ENCODE data around the gene SMYD3.

GRCh38 chr1:245862812-245863540, 644.1 kb downstream of the SMYD3 start:
- TF ChIP-seq POLR2A (IDR thresholded peaks at IDR 0.05) (no peak), CTCF (IDR thresholded peaks at IDR 0.05) (no peak), EP300 (IDR thresholded peaks at IDR 0.05) (no peak)
